ENCODE results near the gene IGF2. TPM values are rescaled to one million over a fixed set of nuclear protein-coding genes. Genes with fewer than 3 reads are reported as not detected.

The IGF2 gene
- total and polyA plus RNA-seq, 10 of the 15 experiments (the other 5 are each of a cell fraction or from before 2014, with no cell fraction given) = 0.41 TPM; not detected in 9

DNA sequence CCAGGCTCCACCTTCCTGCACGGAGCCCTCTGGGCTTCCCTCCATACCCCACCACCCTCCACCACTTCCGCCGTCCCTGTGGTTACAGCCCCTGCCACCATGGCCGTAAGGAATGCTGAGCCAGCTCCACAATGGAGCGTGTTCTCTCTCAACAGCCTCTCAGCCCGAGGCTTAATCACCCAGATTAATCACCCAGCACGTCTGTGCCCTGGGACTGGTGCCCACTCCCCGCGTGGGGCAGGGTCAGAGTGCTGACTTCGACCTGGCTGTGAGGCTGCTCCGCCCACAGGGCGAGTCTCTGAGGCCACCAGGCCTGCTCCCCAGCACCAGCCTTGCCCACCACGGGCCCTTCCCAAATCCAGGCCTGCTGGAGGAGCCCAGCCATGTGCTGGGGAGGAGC is 36.5 kb upstream of the IGF2 start:
- intact Hi-C loops (cut with micrococcal nuclease; ENCODE audit: unreplicated experiment) = no loop called here
- ATAC-seq = no peak
- 28% methylated on average over 13 of the region's 13 CpGs for WGBS (ENCODE audit: insufficient coverage, insufficient replicate concordance, low lambda C conversion rate, missing lambda C conversion rate)

More for the DNA sequence above, 36.5 kb upstream of the IGF2 start:
- ChIA-PET RAD21 (ENCODE audit: unreplicated experiment) (no interaction called here), SMC1A (ENCODE audit: uncharacterized antibody, unreplicated experiment) (no interaction called here), CTCF (no interaction called here), POLR2A (no interaction called here)
- Histone ChIP-seq H3K27ac (ENCODE audit: control insufficient read depth, insufficient read depth) (no peak overlapping the region), H3K4me2 (ENCODE audit: control insufficient read depth, insufficient read depth) (no peak overlapping the region), H3K4me1 (ENCODE audit: control insufficient read depth, insufficient read depth, low read length) (no peaks in the 10 kb centered on the region), H3K36me3 (ENCODE audit: control insufficient read depth in 2 of 2, insufficient read depth in 2 of 2, low read length in 1 of 2) (no peaks in the 10 kb centered on the region), H3K79me2 (ENCODE audit: control insufficient read depth, insufficient read depth, low read length) (no peaks in the 10 kb centered on the region), H4K20me1 (ENCODE audit: control insufficient read depth, insufficient read depth) (no peaks in the 10 kb centered on the region), H3K9me3 (replicated peaks; ENCODE audit: control insufficient read depth, insufficient read depth, low read length) (no peaks in the 10 kb centered on the region), H3K27me3 (replicated peaks in 1 of 2; ENCODE audit: control insufficient read depth in 2 of 2, insufficient read depth in 2 of 2, low read length in 1 of 2) (no peaks in the 10 kb centered on the region; a peak in 1 of 4 replicates), H2AFZ (ENCODE audit: control insufficient read depth, low read depth, low read length) (no peak overlapping the region), H3K9ac (ENCODE audit: control insufficient read depth, insufficient read depth, low read length) (no peak overlapping the region), H3K4me3 (no peak overlapping the region)
- DNase-seq (ENCODE audit: low read depth, low spot score) (no peak), FAIRE-seq (no peak)
- in situ Hi-C loops (cut with MboI) = no loop called here
- no TSS peak for BruUV-seq (replicated peaks)
- TF ChIP-seq CEBPB (IDR thresholded peaks at IDR 0.05; ENCODE audit: borderline replicate concordance in 1 of 2, low read depth in 2 of 2, low read length in 2 of 2) (no peak), RBBP5 (conservative IDR thresholded peaks at IDR 0.05) (no peak)
- TF ChIP-seq, protein P1, sequence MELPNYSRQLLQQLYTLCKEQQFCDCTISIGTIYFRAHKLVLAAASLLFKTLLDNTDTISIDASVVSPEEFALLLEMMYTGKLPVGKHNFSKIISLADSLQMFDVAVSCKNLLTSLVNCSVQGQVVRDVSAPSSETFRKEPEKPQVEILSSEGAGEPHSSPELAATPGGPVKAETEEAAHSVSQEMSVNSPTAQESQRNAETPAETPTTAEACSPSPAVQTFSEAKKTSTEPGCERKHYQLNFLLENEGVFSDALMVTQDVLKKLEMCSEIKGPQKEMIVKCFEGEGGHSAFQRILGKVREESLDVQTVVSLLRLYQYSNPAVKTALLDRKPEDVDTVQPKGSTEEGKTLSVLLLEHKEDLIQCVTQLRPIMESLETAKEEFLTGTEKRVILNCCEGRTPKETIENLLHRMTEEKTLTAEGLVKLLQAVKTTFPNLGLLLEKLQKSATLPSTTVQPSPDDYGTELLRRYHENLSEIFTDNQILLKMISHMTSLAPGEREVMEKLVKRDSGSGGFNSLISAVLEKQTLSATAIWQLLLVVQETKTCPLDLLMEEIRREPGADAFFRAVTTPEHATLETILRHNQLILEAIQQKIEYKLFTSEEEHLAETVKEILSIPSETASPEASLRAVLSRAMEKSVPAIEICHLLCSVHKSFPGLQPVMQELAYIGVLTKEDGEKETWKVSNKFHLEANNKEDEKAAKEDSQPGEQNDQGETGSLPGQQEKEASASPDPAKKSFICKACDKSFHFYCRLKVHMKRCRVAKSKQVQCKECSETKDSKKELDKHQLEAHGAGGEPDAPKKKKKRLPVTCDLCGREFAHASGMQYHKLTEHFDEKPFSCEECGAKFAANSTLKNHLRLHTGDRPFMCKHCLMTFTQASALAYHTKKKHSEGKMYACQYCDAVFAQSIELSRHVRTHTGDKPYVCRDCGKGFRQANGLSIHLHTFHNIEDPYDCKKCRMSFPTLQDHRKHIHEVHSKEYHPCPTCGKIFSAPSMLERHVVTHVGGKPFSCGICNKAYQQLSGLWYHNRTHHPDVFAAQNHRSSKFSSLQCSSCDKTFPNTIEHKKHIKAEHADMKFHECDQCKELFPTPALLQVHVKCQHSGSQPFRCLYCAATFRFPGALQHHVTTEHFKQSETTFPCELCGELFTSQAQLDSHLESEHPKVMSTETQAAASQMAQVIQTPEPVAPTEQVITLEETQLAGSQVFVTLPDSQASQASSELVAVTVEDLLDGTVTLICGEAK (IDR thresholded peaks at IDR 0.05; ENCODE audit: borderline replicate concordance) = no peak

Data from GM12878 (cell line).